SK-N-SH treated with all-trans-retinoic acid at 6 μM for 48 hours (cell line): ENCODE measurements around the gene AZIN2.

Experiments used
- ARNTL ChIP-seq: fragments of 450-650 bp; formaldehyde crosslinking; IDR thresholded peaks from 2 replicates; pipeline ENCODE4 v1.5.0; 2020; ENCODE audit warnings: low read depth, mild to moderate bottlenecking, moderate library complexity, borderline replicate concordance
- CSRNP3 ChIP-seq: fragments of 250-450 bp; sonication (Bioruptor Pico); IDR thresholded peaks from 2 replicates; pipeline ENCODE4 v1.5.1; 2021; ENCODE audit warnings: mild to moderate bottlenecking, moderate library complexity
- GLIS3 ChIP-seq: fragments of 250-450 bp; sonication (Bioruptor Pico); IDR thresholded peaks from 2 replicates; pipeline ENCODE4 v1.5.0; 2020; ENCODE audit warnings: mild to moderate bottlenecking, moderate library complexity
- RARB ChIP-seq: fragments of 250-450 bp; sonication (Bioruptor Pico); IDR thresholded peaks from 2 replicates; pipeline ENCODE4 v1.8.0; 2021; ENCODE audit warnings: mild to moderate bottlenecking, moderate library complexity
- TSHZ2 ChIP-seq: fragments of 250-450 bp; sonication (Bioruptor Pico); IDR thresholded peaks from 2 replicates; pipeline ENCODE4 v1.5.0; 2020; ENCODE audit warnings: mild to moderate bottlenecking, moderate library complexity
- ZFP3 ChIP-seq: fragments of 250-450 bp; sonication (Bioruptor Pico); IDR thresholded peaks from 2 replicates; pipeline ENCODE4 v1.5.0; 2020; ENCODE audit warnings: mild to moderate bottlenecking, moderate library complexity
- ZFP30 ChIP-seq: fragments of 450-650 bp; formaldehyde crosslinking; IDR thresholded peaks from 2 replicates; pipeline ENCODE4 v1.5.0; 2022; ENCODE audit warnings: mild to moderate bottlenecking, moderate library complexity
- ZNF565 ChIP-seq: fragments of 450-650 bp; formaldehyde crosslinking; conservative IDR thresholded peaks from 2 replicates; pipeline ENCODE4 v1.5.0; 2020; ENCODE audit warnings: low read depth, mild to moderate bottlenecking, moderate library complexity
- ZNF70 ChIP-seq: fragments of 450-650 bp; formaldehyde crosslinking; IDR thresholded peaks from 2 replicates; pipeline ENCODE4 v1.5.0; 2020; ENCODE audit warnings: mild to moderate bottlenecking, moderate library complexity

GRCh38 chr1:33118274-33118673 lies 37.3 kb downstream of the AZIN2 start:
- TF ChIP-seq RARB (CRISPR knock-in tag) (no peak), ZNF70 (no peak), ZNF565 (CRISPR knock-in tag) (no peak), ZFP30 (CRISPR knock-in tag) (no peak), GLIS3 (CRISPR knock-in tag) (no peak), ZFP3 (no peak), CSRNP3 (CRISPR knock-in tag) (no peak), ARNTL (CRISPR knock-in tag) (no peak), TSHZ2 (CRISPR knock-in tag) (no peak)
